Fibroblast of peridontal ligament (primary cell): Measurements from ENCODE around the gene GNL3L.
"Not testable (repeated sequence)": the region's sequence is repeated elsewhere in the genome, so short reads cannot be mapped to it uniquely, and the experiment has no call there.

Source experiments
- DNase-seq: peaks from one replicate; pipeline ENCODE4 v3.0.0-alpha.2; 2010; ENCODE audit errors: extremely low read depth

Gene GNL3L, protein sequence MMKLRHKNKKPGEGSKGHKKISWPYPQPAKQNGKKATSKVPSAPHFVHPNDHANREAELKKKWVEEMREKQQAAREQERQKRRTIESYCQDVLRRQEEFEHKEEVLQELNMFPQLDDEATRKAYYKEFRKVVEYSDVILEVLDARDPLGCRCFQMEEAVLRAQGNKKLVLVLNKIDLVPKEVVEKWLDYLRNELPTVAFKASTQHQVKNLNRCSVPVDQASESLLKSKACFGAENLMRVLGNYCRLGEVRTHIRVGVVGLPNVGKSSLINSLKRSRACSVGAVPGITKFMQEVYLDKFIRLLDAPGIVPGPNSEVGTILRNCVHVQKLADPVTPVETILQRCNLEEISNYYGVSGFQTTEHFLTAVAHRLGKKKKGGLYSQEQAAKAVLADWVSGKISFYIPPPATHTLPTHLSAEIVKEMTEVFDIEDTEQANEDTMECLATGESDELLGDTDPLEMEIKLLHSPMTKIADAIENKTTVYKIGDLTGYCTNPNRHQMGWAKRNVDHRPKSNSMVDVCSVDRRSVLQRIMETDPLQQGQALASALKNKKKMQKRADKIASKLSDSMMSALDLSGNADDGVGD

DNA sequence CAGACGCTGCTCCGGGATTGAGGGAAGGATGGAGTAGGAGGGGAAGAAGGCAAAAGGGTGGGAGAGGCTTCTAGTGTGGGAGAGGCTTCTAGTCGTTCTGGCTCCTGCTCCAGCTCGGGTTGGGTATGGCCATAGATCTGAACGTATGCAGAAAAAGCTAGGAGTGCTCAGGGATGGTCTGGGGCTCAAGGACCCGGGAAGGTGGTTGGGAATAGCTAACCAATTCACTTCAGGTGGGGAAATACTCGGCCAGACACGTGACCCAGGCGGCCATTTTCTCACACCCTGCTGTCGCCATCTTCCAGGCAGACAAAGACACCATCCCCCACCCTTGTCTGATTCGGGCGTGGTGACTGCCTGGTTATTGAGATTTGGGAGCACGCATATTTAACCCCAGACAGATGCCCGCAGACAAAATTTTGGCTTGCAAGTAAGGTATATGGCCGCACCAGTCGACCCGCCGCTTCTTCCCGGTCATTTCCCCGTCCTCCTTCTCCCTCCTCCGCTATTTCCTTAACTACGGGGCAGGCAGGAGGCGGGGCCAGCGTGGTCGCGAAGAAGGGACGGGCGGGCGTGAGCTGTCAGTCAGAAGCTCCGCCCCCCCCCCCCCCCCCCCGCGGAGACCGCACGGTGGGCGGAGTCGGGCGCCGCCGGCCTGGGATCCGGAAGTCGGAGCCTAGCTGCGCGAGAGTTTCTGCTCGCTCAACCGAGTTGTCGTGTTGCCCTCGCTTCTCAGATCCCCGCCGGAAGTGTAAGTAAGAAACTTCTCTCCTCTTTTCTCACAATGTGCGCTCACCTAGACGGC, at the start of gene GNL3L:
Gene GNL3L (plus strand): TSS at position 668 of the 805 bp plus-strand sequence. CDS start 2,348 bp downstream, outside the sequence.
- peak; percentile 78 for DNase-seq

DNA sequence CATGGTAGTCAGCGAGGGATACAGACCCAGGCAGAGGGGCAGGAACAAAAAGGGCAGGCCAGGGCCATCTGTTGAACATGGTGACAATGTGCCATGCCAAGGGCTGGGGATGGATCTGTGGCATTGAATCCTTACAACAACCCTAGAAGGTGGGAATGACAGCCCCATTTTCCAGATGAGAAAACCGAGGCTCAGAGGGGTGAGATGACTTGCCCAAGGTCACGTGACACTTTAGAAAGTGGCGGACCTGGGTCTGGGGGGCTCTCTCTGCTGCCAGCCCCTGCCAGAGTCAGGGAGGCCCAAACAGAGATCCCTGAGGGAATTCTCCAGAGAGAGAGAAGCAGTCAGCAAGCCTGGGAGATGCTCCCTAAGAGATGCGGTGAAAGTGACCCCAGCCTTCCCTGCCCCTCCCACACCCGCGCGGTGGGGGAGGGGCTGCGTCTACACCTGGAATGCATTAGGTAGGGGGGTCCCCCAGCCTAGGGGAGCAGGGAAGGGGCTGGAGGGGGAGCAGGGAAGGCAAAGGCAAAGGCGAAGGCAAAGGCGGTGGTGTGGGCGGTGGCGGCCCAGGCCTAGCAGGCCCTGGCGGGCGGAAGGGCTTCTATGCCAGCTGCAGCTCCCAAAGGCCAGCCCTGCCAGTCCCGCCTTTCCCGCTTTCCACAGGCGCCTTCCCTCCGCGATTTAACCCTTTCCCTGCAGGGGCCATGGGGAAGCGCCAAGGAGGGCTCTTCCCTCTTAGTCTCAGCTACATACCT, 47.0 kb upstream of the GNL3L start:
- peak; percentile 21 for DNase-seq

DNA sequence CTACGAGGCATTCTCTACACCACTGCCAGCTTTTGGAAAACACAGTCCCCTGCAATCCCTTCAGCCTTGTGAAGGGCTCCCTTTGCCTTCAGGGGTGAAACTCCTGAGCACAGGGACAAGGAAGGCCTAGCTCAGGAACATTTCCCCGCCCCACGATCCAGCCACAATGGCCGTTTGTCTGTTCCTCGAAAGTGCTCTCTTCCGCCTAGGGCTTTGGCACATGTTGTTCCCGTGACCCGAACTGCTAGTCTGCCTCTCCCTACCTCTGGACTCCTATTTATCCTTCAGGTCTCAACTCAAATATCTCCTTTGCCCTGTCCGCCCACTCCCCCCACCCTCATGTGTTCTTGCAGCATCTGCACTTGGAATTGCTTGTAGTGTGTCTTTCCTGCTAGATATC, 46.1 kb upstream of the GNL3L start:
- no peak for DNase-seq

DNA sequence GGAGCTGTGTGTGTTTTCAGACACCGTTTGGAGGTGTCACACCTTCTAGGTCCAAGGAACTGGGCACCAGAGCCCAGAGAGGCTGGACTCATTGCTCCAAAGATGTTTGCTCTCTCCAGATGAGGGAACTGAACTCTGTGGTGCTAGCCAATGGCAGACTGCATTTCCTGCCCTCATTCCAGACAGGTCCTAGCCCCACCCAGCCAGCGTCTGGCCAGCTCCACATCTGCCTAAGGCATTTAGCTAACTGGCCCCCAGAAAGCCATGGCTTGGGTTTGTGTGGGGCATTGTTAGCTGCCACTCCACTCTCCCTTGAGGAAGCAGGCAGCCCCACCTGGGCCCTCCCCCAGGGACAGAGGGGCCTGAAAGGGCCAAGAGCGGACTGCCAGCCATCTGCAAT, 45.4 kb upstream of the GNL3L start:
- no peak for DNase-seq

DNA sequence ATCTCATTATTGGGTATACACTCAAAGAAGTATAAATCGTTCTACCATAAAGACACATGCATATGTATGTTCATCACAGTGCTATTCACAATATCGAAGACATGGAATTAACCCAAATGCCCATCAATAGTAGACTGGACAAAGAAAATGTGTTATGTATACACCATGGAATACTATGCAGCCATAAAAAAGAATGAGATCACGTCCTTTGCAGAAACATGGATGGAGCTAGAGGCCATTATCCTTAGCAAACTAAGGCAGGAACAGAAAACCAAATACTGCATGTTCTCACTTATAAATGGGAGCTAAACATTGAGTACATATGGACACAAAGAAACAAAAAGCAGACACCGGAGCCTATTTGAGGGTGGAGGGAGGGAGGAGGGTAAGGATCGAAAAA, 40.2 kb upstream of the GNL3L start:
- DNase-seq, result not testable (repeated sequence)

DNA sequence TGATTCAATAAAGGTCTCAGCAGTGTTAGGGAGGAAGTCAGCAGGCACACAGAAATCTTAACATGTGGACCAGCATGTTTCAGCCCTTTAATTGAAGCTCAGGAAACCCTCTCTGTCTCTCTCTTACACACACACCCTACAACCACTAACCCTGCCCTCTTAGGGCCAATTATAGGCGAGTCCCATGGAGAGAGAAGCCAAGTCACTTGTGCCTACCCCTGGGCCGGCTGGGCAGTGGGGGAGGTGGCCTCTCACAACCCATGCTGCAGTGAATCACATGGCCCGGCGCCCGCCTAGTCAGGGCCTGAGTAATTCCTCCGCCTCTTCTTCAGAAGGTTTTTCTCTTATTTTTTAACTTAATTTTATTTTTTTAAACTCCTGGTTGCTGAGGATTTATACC, 37.7 kb upstream of the GNL3L start:
- peak; percentile 58 for DNase-seq

DNA sequence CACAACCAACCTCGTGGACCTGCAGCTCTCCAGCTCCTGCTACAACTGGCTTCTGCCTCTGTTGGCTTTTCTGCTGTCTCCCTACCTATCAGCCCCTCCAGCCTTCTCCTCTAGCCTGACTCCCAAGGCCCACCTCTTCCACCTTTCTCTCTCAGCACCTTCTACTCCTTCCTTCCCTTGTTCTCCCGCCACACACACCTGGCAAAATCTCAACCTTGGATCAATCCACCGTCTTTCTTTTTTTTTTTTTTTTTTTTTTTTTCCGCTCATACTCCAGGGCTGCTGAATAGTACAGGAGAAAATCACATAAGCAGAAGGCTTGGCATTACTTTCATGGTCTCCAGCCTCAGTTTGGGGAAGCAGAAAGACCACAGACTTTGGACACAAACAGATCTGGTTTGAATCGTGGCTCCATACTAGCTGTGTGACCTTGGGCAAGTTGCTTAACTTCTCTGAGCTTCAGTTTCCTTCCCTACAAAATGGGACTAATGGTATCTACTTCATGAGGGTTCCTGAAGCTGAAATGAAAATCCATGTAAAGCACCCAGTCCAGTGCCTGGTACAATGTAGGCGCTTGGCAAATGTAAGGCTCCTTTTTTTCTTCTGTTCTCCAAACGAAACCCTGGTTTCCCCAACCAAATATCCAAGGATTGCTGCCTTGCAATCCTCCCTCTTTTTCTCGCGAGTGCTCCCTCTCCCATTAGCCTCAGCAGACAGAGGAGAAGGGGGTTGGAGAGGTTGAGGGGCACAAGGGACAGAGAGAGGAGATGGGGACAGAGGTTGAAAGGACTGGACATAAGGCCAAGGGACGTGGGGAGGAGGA, 35.6 kb upstream of the GNL3L start:
- no peak for DNase-seq

DNA sequence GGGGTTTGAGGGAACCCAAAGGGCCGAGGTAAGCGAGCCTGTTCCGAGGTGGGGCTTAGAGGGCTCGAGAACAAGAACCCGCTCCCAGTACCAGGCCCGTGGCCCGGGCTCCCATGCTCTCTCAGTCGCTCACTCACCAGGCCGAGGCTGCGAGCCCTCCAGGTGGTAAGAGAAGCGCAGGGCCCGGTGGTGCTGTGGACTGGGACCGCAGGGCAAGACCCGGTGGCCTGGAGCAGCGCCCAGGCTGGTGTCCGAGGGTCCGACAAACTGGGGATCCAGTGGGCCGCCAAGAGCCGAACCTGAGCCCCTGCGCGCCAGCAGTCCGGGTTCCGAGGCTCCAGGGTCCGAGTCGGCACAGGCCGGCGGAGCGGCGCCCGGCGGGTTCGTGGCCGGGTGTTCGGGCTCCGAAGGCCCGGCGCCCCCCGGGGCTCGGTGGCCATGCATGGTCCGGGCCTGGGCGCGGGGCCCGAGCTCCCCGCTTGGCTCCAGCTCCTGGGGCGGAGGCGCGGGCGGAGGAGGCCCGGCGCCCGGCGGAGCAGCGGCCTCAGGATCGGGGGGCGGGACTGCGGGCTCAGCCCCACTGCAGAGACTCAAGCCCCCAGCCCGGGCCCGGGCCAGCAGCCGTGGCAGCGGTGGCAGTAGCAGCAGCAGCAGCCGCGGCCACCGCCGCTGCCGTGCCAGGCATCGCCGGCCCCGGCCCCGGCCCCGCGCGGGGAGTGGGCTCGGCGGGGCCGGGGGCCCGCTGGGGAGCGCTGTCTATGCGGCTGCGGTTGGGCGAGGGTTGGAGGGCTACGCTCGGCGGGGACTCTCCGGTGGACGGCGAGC, 34.8 kb upstream of the GNL3L start:
- DNase-seq, result no peak

DNA sequence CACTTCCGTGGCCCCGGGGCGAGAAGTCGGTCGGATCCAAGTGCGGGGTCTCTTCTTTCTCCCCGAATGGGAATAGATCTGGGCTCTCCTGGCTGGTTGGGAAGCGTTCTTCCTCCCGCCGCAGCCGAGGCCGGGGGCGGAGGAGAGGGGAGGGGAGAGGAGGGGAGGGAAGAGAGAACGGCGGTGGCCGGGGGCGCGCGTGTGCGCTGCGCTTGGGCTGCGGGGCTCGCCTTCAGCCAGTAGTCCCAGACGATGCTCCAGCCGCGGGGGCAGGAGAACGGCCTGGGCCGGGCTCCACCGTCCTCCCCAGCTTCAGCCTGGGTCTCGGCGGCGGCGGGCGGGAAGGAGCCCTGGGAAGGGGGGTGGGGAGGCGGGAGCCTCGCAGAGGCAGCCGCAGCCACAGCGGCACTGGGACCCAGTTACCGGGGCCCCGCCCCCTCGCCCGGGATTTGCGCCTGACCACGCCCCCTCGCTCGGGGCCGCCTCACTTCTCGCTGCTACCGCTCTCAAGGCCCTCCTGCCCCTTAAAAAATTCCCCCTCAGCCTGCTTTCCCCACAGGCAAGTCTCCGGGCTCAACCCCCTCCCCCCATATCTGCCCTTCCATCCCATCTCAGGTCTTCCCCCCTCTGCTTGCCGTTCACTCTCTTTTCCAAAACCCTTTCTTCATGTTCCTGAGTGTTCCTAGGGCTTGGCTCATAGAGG, 34.1 kb upstream of the GNL3L start, which contains the start of gene FGD1:
Gene FGD1 (minus strand): TSS at position 421 of the 703 bp plus-strand sequence. CDS start 802 bp downstream, outside the sequence.
- DNase-seq, result peak; percentile 43

DNA sequence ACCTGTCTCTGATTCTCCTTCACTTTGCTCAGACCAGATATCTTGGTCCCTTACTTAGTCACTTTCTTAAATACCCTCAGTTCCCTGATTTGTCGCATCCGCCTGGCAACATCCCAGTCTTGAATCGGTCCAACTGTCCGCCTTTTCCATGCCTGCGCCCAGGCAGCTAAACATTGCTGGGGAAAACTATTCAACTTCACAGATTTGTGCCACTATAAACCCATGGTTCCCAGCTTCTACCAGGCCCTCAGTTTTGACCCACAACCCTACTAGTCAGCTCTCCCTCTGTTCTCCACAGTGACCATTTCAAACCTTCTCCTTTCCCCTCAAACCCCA, 33.5 kb upstream of the GNL3L start:
- DNase-seq, result no peak

DNA sequence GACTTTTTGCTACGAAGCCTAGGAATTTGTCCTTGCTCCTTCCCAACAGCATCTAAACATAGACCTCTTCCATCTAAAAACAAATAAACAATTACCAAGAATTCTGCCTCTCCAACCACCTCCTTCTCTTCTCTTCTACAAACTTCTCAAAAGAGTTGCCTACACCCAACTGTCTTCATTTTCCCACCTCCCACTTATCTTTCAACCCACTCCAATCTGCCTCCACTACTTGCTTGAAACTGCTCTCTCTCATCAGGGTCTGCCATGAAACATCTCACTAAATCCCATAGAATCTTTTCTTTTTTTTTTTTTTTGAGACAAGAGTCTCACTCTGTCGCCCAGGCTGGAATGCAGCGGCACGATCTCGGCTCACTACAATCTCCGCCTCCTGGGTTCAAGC, 33.1 kb upstream of the GNL3L start:
- no peak for DNase-seq

DNA sequence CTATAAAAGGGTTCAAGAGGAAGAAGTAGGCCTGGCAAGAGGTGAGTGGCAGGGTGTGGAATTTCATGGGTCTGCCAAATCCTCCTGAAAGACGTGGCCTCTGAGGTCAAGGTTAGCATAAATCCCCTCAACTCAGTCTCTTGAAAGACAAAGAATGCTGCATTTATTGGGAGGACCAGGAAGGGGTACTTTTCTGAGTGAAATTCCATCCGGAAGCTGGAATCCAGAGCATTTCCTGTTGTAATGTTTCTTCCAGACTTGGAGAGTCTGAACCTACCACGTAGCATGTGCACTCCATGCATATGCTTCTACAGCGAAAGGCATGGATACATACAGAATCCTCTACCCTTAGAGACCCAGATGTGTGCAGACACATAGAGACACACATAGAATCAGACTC, 20.6 kb upstream of the GNL3L start:
- no peak for DNase-seq

DNA sequence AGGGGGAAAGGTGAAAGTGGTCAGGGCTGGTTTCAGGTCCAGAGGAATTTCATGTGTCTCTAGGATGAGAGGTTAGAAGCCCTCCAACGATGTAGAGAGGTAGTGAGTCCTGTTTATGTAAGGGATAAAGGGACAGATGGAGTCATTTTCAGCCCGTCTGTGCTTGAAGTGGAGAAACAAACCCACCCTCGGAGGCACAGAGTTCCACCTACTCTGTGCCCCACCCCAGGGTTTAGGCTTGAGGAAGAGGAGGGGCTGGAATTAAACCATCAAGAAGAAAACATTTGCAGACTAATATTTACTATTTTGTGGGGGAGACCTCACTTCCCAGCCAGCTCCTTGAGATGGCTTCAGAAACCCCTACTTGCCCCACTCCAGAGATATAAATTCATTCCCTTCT, 868 bp upstream of the GNL3L start:
- DNase-seq, result peak; percentile 0

DNA sequence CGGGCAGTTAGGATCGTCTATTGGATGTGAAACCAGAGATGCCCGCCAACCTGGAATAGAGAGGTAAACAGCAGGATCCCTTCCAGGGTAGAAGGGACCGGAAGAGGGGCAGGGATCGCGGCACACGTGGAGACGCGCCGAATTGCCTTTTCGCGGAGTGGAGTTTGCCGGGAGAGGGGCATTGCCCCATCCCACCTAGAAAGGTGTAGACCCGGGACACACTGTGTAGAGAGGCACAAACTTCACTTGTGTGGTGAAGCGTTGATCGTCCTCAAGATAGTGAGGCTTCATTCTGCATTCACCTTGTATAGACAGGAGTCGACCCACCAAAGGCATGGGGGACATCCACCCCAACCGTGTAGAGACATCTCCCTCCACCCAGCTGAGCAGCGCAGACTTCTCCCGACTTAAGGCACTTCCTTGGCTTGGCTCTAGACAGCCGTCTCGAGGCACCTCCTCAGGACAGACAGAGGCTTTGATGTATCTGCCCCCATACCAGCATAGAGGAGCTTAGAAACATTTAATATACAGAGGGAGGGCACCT, 410 bp downstream of the GNL3L start:
- DNase-seq, result peak; percentile 1

DNA sequence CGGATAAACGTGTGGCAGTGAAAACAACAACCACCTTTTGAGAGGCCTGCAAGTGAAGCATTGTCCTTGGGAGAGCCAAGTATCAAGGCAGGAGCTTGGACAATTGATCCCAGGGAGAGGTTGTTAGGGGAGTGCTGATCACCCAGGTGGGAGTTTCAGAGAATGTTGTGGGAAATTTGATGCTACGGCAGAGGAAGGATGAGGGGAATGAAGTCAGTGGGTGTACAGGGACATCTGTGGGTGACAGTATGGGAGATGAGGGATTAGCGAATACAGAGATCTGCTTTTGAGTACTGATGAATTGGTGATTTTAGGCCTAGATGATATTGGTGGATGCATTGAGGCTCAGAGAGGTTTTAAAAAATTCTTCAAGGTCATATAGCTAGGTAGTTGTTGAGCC, 4.3 kb downstream of the GNL3L start:
- no peak for DNase-seq

DNA sequence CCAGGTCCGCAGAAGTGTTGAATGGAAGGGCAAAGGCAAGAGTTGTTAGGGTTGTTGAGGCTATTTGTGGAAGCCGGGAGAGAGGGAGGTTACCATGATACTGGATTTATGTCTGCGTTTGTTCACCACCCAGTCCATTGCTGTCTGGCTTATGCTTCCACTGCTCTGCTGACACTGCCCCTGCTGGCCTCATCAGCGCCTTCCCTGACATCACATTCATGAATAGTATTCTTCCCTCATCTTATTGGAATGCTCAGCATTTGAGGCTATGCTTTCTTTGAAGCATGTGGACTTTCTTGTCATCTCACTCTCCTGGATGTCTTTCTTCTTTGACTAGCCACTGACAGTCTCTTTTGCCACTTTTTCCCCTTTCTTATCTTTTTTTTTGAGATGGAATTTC, 10.3 kb downstream of the GNL3L start:
- DNase-seq, result peak; percentile 36

DNA sequence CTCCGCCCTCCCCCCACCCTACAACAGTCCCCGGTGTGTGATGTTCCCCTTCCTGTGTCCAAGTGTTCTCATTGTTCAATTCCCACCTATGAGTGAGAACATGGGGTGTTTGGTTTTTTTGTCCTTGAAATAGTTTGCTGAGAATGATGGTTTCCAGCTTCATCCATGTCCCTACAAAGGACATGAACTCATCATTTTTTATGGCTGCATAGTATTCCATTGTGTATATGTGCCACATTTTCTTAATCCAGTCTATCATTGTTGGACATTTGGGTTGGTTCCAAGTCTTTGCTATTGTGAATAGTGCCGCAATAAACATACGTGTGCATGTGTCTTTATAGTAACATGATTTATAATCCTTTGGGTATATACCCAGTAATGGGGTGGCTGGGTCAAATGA, 12.2 kb downstream of the GNL3L start:
- DNase-seq, result not testable (repeated sequence)

DNA sequence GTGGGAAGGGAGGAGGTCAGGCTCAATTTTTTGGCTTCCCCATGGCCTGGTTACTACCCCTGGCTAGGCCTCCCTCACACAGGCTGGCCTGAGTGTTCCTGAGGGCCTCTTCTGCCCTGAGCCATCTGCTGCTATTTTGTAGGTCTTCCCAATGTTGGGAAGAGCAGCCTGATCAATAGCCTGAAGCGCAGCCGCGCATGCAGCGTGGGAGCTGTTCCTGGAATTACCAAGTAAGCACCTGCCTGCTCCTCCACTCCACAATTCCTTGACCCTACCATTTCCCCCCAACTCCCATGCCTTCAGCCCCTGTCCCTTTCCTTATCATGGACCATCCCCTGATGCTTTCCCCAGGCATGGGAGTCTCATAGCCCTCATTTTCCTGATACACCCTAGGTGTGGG, 20.8 kb downstream of the GNL3L start:
- no peak for DNase-seq

DNA sequence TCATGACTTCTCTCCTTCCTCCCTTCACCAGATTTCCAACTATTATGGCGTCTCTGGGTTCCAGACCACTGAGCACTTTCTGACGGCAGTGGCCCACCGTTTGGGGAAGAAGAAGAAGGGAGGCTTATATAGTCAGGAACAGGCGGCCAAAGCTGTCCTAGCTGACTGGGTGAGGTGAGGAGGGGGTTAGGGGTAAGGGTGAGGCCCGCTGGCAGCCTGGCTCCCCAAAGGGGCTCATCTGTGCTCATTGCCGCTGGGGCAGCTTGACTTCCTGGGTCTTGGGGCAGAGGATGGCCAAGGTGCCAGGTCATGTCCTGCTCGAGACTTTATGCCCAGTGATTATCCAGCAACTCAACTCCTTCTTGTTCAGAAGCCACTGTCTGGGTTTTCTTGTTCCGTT, 21.8 kb downstream of the GNL3L start:
- DNase-seq, result no peak
